Measurements from ENCODE around the gene HEMK1. TPM values are rescaled to one million over a fixed set of nuclear protein-coding genes. Genes with fewer than 3 reads are reported as not detected.

HEMK1 gene
- total RNA-seq, 1 donor from 2014 or later, result 16.1 TPM

DNA sequence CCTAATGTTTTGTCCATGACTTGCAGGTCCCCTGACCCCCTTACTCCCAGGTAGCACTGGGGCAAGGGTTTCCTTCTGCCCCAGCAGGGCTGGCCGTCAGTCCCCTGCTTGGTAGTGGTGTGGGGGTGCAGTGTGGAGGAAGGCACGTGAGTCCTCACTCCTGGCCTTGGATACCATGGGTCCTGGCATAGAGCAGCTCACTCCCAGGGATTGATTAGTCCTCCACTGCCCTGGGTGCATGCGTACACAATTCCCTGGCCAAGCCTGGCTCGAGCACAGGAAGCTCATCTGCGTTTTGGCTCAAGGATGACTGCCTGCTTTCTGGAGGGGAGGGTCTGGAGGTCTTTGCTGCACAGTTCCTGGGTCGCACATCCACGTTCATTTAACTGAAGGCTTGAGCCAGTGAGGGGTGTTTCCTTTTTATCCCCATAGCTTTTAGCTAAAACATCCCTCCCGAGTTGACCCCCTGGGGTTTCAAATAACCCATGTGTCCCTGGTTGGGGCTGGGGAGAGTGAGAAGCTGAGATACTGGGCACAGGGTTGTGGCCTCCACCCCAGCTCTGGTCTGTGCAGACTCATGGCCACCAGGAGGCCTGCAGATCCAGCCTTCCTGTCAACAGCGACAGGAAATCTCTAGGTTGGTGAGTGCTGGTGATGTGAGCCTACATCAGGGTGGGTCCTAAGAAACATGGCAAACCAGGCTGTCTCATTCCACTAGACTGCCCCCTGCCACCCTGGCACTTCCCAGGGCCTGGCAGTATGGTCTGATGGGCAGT lies 11.5 kb downstream of the HEMK1 start:
- Histone ChIP-seq H3K4me1 (peaks cover 54% of the 10 kb centered on the region), H3K27ac (replicated peaks) (peak overlapping the region; percentile 93), H3K9me3 (replicated peaks) (no peaks in the 10 kb centered on the region), H3K36me3 (peaks cover 35% of the 10 kb centered on the region), H3K4me3 (no peak overlapping the region), H3K27me3 (ENCODE audit: low read depth) (no peaks in the 10 kb centered on the region)
- TF ChIP-seq, protein P1, sequence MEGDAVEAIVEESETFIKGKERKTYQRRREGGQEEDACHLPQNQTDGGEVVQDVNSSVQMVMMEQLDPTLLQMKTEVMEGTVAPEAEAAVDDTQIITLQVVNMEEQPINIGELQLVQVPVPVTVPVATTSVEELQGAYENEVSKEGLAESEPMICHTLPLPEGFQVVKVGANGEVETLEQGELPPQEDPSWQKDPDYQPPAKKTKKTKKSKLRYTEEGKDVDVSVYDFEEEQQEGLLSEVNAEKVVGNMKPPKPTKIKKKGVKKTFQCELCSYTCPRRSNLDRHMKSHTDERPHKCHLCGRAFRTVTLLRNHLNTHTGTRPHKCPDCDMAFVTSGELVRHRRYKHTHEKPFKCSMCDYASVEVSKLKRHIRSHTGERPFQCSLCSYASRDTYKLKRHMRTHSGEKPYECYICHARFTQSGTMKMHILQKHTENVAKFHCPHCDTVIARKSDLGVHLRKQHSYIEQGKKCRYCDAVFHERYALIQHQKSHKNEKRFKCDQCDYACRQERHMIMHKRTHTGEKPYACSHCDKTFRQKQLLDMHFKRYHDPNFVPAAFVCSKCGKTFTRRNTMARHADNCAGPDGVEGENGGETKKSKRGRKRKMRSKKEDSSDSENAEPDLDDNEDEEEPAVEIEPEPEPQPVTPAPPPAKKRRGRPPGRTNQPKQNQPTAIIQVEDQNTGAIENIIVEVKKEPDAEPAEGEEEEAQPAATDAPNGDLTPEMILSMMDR (IDR thresholded peaks at IDR 0.05; ENCODE audit: borderline replicate concordance), result peak; percentile 20
- no peak for DNase-seq
- intact Hi-C loops (cut with micrococcal nuclease), result no loop called here

DNA sequence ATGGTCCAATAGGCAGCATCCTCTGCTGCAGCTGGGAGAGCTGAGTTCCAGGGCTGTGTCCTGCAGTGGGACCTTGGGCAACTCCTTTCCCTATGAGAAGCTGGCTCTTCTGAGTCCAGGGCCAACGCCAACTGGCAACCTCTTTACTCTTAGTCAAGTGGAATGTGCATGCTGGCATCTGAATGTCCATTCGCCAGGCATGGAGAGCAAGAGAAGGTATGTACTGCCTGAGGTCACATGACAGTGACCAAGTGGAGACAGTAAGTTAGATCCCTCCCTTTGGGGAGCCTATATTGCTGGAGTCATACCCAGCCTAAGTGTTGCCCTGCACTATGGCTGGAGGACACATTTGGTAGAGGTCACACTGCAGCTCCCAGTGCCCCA lies 12.1 kb downstream of the HEMK1 start:
- DNase-seq, result no peak
- Histone ChIP-seq H3K36me3 (peaks cover 30% of the 10 kb centered on the region), H3K27me3 (ENCODE audit: low read depth) (no peaks in the 10 kb centered on the region), H3K4me1 (peaks cover 60% of the 10 kb centered on the region), H3K4me3 (no peak overlapping the region), H3K9me3 (replicated peaks) (no peaks in the 10 kb centered on the region), H3K27ac (replicated peaks) (peak overlapping the region; percentile 93)
- TF ChIP-seq, protein P1 (IDR thresholded peaks at IDR 0.05; ENCODE audit: borderline replicate concordance), result no peak
- intact Hi-C loops (cut with micrococcal nuclease), result no loop called here

DNA sequence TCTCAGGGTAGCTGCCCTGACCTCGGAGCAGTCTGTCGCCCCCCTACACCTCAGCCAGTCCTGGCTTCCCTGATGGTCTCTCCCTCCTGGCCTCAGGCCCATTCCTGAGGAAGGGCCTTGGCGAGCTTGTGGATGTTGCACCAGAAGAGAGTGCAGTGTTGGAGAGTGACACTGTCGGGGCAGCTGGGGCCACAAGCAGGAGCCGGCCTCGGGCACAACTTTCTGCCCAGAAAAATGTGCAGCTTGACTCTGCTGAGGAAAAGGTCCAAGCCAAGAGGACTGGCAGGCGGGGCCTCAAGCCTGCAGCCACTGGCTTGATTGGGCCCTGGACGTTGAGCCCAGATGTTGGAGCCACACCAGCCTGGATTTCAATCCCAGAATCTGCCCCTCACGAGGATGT lies 12.8 kb downstream of the HEMK1 start:
- Histone ChIP-seq H3K27me3 (ENCODE audit: low read depth) (no peaks in the 10 kb centered on the region), H3K4me3 (no peak overlapping the region), H3K27ac (replicated peaks) (peak overlapping the region; percentile 93), H3K4me1 (peaks cover 66% of the 10 kb centered on the region), H3K9me3 (replicated peaks) (no peaks in the 10 kb centered on the region), H3K36me3 (peaks cover 23% of the 10 kb centered on the region)
- intact Hi-C loops (cut with micrococcal nuclease), result no loop called here
- TF ChIP-seq, protein P1 (IDR thresholded peaks at IDR 0.05; ENCODE audit: borderline replicate concordance), result no peak
- DNase-seq, result no peak

DNA sequence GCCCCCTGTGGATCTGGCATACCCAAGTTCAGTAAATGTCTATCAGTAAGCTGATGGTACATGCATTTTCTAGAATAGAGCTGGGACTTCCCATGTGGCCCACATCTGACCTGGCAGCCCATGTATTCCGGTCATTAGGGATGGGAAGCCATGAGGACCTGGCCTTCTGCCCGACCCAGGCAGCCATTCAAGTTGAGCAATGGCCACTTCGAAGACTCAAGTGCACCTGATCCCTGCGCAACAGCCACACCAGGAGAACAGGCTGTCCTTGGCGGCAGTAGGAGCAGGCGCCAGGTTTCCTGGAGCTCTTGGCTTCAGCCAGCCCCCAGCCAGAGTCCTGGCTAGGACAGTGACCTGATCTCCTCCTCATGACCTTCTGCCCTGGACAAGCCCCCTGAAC lies 14.6 kb downstream of the HEMK1 start:
- TF ChIP-seq, protein P1 (IDR thresholded peaks at IDR 0.05; ENCODE audit: borderline replicate concordance), result no peak
- H3K27me3 ChIP-seq (ENCODE audit: low read depth), result no peaks in the 10 kb centered on the region
- no peak overlapping the region for H3K4me3 ChIP-seq
- peak; percentile 90 for DNase-seq
- peak overlapping the region; percentile 93 for H3K27ac ChIP-seq (replicated peaks)
- intact Hi-C loops (cut with micrococcal nuclease), result no loop called here
- H3K36me3 ChIP-seq, result peaks cover 8% of the 10 kb centered on the region
- H3K9me3 ChIP-seq (replicated peaks), result no peaks in the 10 kb centered on the region
- peaks cover 83% of the 10 kb centered on the region for H3K4me1 ChIP-seq

DNA sequence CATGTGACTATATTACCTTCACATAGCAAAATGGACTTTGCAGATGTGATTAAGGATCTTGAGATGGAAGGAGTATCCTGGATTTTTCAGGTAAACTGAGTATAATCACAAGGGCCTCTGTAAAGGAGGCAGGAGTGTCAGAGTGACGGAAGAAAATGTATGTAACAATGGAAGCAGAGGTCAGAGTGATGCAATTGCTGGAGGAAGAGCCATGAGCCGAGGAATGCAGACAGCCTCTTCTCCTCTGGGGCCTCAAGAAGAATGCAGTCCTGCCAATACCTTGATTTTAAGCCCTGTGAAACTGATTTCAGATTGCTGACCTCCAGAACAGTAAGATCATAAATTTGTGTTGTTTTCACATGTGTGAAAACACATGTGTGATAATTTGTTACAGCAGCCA lies 15.1 kb downstream of the HEMK1 start:
- peaks cover 4% of the 10 kb centered on the region for H3K36me3 ChIP-seq
- H3K27me3 ChIP-seq (ENCODE audit: low read depth), result no peaks in the 10 kb centered on the region
- peak overlapping the region; percentile 93 for H3K27ac ChIP-seq (replicated peaks)
- DNase-seq, result no peak
- H3K9me3 ChIP-seq (replicated peaks), result no peaks in the 10 kb centered on the region
- intact Hi-C loops (cut with micrococcal nuclease), result no loop called here
- peaks cover 88% of the 10 kb centered on the region for H3K4me1 ChIP-seq
- no peak overlapping the region for H3K4me3 ChIP-seq
- TF ChIP-seq, protein P1 (IDR thresholded peaks at IDR 0.05; ENCODE audit: borderline replicate concordance), result no peak
